MM.1S (cell line): ENCODE data around the gene LINC01488.

ENCODE experiments used
- DNase-seq: peaks from one replicate; pipeline ENCODE4 v3.0.0-alpha.2; 2015
- H2AFZ ChIP-seq: fragments of 300-600 bp; sonication (generic); 2 replicates; pipeline ENCODE4 v1.6.0; 2016; ENCODE audit warnings: antibody characterized with exemption, low read length
- H3F3A ChIP-seq: fragments of 300-600 bp; sonication (generic); 2 replicates; pipeline ENCODE4 v1.6.1; 2016; ENCODE audit warnings: mild to moderate bottlenecking, antibody characterized with exemption, low read length, moderate library complexity, mixed read lengths; ENCODE audit not compliant: insufficient read depth
- H3K27ac ChIP-seq: fragments of 300-600 bp; sonication (generic); 2 replicates; pipeline ENCODE4 v1.5.1; 2016; ENCODE audit warnings: mild to moderate bottlenecking, low read length
- H3K27me3 ChIP-seq: fragments of 300-600 bp; sonication (generic); replicated peaks from 2 replicates; pipeline ENCODE4 v1.6.0; 2016; ENCODE audit warnings: low read length; ENCODE audit not compliant: insufficient read depth
- H3K36me3 ChIP-seq: fragments of 300-600 bp; sonication (generic); replicated peaks from 2 replicates; pipeline ENCODE4 v1.6.1; 2016; ENCODE audit warnings: mild to moderate bottlenecking, low read length, mixed read lengths; ENCODE audit not compliant: insufficient read depth
- H3K4me1 ChIP-seq: fragments of 300-600 bp; sonication (generic); 2 replicates; pipeline ENCODE4 v1.6.1; 2016; ENCODE audit warnings: low read length, mixed read lengths
- H3K4me2 ChIP-seq: fragments of 300-600 bp; sonication (generic); 2 replicates; pipeline ENCODE4 v1.6.0; 2016; ENCODE audit warnings: low read depth, low read length
- H3K4me3 ChIP-seq: fragments of 300-600 bp; sonication (generic); 2 replicates; pipeline ENCODE4 v1.5.1; 2016; ENCODE audit warnings: low read length, mixed read lengths
- H3K79me2 ChIP-seq: fragments of 300-600 bp; sonication (generic); 2 replicates; pipeline ENCODE4 v1.6.1; 2016; ENCODE audit warnings: mixed run types, low read length, mixed read lengths
- H3K9ac ChIP-seq: fragments of 300-600 bp; sonication (generic); 2 replicates; pipeline ENCODE4 v1.6.1; 2016; ENCODE audit warnings: low read length, mixed read lengths
- H3K9me2 ChIP-seq: fragments of 300-600 bp; sonication (generic); replicated peaks from 2 replicates; pipeline ENCODE4 v1.6.1; 2016; ENCODE audit warnings: mild to moderate bottlenecking, low read length, mixed read lengths; ENCODE audit not compliant: insufficient read depth
- H3K9me3 ChIP-seq: fragments of 300-600 bp; sonication (generic); replicated peaks from 2 replicates; pipeline ENCODE4 v1.6.1; 2016; ENCODE audit warnings: mild to moderate bottlenecking, low read length, mixed read lengths; ENCODE audit not compliant: insufficient read depth
- H4K20me1 ChIP-seq: fragments of 300-600 bp; sonication (generic); 2 replicates; pipeline ENCODE4 v1.6.1; 2016; ENCODE audit warnings: mild to moderate bottlenecking, low read length, moderate library complexity, mixed read lengths; ENCODE audit not compliant: insufficient read depth
- EZH2 ChIP-seq: fragments of 300-600 bp; sonication (generic); optimal IDR thresholded peaks from 2 replicates; pipeline ENCODE3; 2017; ENCODE audit warnings: low read depth, mild to moderate bottlenecking, antibody characterized with exemption, low read length, mixed read lengths
- EZH2phosphoT487 ChIP-seq: fragments of 300-600 bp; sonication (generic); IDR thresholded peaks from 2 replicates; pipeline ENCODE4 v1.6.1; 2018; ENCODE audit warnings: antibody characterized with exemption, low read length
- TF ChIP-seq, protein P1 (sequence below): fragments of 300-600 bp; sonication (generic); IDR thresholded peaks from 2 replicates; pipeline ENCODE4 v1.5.1; 2016; ENCODE audit warnings: antibody characterized with exemption, low read length, mixed read lengths

Gene LINC01488

DNA sequence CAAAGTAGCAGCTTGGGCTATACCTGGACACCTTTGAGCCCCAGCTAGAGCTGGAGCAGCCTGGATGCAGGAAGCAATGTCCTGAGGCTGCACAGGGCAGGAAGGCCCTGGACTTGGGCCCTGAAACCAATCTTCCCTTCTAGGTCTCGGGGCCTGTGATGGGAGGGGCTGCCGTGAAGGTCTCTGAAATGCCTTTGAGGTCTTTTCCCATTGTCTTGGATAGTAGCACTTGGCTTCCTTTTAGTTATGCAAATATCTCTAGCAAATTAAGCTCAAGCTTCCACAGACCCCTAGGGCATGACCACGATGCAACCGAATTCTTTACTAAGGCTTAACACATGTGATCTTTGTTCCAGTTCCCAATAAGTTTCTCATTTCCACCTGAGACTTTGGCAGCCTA, 40.0 kb downstream of the LINC01488 start:
- Histone ChIP-seq H3K9me3 (no peaks in the 10 kb centered on the region), H4K20me1 (no peaks in the 10 kb centered on the region), H3K27ac (no peak overlapping the region), H3K4me2 (no peak overlapping the region), H2AFZ (no peak overlapping the region), H3K9me2 (no peaks in the 10 kb centered on the region), H3K36me3 (no peaks in the 10 kb centered on the region), H3K79me2 (no peaks in the 10 kb centered on the region), H3K4me1 (no peaks in the 10 kb centered on the region), H3K4me3 (no peak overlapping the region), H3K27me3 (peaks cover 35% of the 10 kb centered on the region), H3F3A (no peaks in the 10 kb centered on the region), H3K9ac (no peak overlapping the region)
- no peak for DNase-seq
- no peak for TF ChIP-seq EZH2
- no peak for TF ChIP-seq EZH2phosphoT487
- TF ChIP-seq, protein P1, sequence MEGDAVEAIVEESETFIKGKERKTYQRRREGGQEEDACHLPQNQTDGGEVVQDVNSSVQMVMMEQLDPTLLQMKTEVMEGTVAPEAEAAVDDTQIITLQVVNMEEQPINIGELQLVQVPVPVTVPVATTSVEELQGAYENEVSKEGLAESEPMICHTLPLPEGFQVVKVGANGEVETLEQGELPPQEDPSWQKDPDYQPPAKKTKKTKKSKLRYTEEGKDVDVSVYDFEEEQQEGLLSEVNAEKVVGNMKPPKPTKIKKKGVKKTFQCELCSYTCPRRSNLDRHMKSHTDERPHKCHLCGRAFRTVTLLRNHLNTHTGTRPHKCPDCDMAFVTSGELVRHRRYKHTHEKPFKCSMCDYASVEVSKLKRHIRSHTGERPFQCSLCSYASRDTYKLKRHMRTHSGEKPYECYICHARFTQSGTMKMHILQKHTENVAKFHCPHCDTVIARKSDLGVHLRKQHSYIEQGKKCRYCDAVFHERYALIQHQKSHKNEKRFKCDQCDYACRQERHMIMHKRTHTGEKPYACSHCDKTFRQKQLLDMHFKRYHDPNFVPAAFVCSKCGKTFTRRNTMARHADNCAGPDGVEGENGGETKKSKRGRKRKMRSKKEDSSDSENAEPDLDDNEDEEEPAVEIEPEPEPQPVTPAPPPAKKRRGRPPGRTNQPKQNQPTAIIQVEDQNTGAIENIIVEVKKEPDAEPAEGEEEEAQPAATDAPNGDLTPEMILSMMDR, result no peak

DNA sequence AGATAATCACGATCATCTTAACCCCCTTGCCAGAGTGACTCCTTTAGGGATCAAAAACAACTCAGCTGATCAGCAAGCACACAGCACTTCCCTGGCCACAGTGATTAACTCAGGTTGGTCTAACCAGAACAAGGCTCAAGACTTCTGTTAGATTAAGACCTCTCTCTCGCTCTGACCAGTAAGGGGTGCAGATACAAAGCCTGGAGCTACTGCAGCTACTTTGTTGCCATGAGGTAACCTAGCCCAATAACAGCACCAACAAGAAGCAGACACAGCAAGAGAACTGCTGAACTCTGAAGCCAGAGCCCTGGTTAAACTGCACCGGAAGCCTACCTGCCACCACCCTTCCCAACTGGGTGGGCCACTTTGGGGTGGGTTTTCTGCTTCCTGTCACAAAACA, 42.0 kb downstream of the LINC01488 start:
- H3K27me3 ChIP-seq, result peaks cover 32% of the 10 kb centered on the region
- no peaks in the 10 kb centered on the region for H3F3A ChIP-seq
- no peaks in the 10 kb centered on the region for H3K36me3 ChIP-seq
- DNase-seq, result no peak
- no peaks in the 10 kb centered on the region for H4K20me1 ChIP-seq
- TF ChIP-seq EZH2 (no peak), EZH2phosphoT487 (no peak)
- TF ChIP-seq, protein P1, result no peak
- no peaks in the 10 kb centered on the region for H3K4me1 ChIP-seq
- no peaks in the 10 kb centered on the region for H3K9me3 ChIP-seq
- H3K4me3 ChIP-seq, result no peak overlapping the region
- no peak overlapping the region for H2AFZ ChIP-seq
- no peaks in the 10 kb centered on the region for H3K79me2 ChIP-seq
- no peak overlapping the region for H3K4me2 ChIP-seq
- H3K9me2 ChIP-seq, result no peaks in the 10 kb centered on the region
- H3K27ac ChIP-seq, result no peak overlapping the region
- no peak overlapping the region for H3K9ac ChIP-seq

DNA sequence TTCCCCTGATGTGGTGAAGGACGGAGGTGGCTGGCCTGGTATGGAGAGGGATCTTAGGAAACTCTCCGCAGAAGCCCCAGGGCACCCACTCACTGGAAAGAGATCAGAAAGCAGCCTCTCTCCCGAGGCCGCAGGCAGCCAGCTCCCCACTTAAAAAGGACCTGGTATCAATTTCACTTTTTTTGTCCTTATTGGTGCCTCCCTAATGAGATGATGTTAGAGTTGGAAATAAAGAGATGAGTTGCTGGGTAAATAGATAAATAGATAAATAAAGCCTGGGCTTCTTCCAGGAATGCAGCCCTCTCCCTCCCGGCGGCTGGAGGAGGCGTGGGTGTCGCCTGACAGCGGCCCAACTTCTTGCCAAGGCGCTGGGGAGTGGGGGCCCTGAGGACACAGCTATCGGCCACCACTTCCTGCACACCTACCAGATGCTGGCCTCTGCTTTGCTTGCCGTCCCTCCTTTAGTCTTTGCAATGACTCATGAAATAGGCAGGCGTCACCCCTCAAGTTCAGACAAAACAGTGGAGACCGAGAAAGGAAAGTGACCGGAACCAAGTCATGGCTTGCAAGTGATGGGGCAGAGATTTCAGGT, 42.9 kb downstream of the LINC01488 start:
- H3K79me2 ChIP-seq, result no peaks in the 10 kb centered on the region
- no peaks in the 10 kb centered on the region for H3K9me2 ChIP-seq
- H3K4me2 ChIP-seq, result no peak overlapping the region
- H2AFZ ChIP-seq, result no peak overlapping the region
- no peak overlapping the region for H3K9ac ChIP-seq
- no peak overlapping the region for H3K27ac ChIP-seq
- H3K27me3 ChIP-seq, result peaks cover 23% of the 10 kb centered on the region
- H3F3A ChIP-seq, result no peaks in the 10 kb centered on the region
- H3K4me1 ChIP-seq, result no peaks in the 10 kb centered on the region
- H3K36me3 ChIP-seq, result no peaks in the 10 kb centered on the region
- no peak overlapping the region for H3K4me3 ChIP-seq
- H3K9me3 ChIP-seq, result no peaks in the 10 kb centered on the region
- TF ChIP-seq, protein P1, result no peak
- TF ChIP-seq EZH2phosphoT487 (no peak), EZH2 (no peak)
- H4K20me1 ChIP-seq, result no peaks in the 10 kb centered on the region
- DNase-seq, result no peak
